GM21786 (cell line): ENCODE measurements around the gene ZNHIT3.

Experiments used
- ATAC-seq: cut with Tn5 transposase; IDR thresholded peaks from one replicate; pipeline ENCODE4 v1.9.1; 2021; ENCODE audit not compliant: unreplicated experiment

Gene ZNHIT3

GRCh38 chr17:36545077-36545464 lies 58.6 kb downstream of the ZNHIT3 start:
- ATAC-seq, result peak; percentile 33
